ENCODE measurements around the gene EBNA1BP2.

DNA sequence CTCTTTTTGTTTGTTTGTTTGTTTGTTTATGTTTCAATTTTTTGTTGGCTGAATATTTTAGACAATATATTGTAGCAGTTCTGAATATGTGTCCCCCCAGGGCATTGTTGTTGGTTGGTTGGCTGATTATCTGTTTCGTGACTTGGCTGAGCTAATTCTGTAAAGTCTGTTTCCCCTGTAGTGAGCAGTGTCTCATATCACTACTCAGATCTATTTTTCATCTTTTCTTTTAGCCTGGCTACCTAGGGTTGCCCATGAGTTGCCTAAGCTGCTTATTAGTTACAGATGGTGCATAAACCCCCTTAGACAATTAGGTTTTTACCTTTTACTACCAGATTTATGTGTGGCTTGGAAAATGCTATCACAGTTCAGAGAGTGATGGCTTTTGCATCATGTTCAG lies 32.3 kb upstream of the EBNA1BP2 start:
- no peak for TF ChIP-seq EZH2 (optimal IDR thresholded peaks at IDR 0.05; ENCODE audit: low read depth, low read length)
- TF ChIP-seq, protein P1, sequence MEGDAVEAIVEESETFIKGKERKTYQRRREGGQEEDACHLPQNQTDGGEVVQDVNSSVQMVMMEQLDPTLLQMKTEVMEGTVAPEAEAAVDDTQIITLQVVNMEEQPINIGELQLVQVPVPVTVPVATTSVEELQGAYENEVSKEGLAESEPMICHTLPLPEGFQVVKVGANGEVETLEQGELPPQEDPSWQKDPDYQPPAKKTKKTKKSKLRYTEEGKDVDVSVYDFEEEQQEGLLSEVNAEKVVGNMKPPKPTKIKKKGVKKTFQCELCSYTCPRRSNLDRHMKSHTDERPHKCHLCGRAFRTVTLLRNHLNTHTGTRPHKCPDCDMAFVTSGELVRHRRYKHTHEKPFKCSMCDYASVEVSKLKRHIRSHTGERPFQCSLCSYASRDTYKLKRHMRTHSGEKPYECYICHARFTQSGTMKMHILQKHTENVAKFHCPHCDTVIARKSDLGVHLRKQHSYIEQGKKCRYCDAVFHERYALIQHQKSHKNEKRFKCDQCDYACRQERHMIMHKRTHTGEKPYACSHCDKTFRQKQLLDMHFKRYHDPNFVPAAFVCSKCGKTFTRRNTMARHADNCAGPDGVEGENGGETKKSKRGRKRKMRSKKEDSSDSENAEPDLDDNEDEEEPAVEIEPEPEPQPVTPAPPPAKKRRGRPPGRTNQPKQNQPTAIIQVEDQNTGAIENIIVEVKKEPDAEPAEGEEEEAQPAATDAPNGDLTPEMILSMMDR (IDR thresholded peaks at IDR 0.05; ENCODE audit: low read length): no peak
- no peak for TF ChIP-seq EZH2phosphoT487 (IDR thresholded peaks at IDR 0.05; ENCODE audit: low read length)
